ENCODE results near the gene LRRFIP1.
"Not testable (repeated sequence)": the region's sequence is repeated elsewhere in the genome, so short reads cannot be mapped to it uniquely, and the experiment has no call there.

LRRFIP1 gene

GRCh38 chr2:237596520-237597195, 30.7 kb upstream of the LRRFIP1 start:
- no peak for DNase-seq (ENCODE audit: low read depth in 2 of 2)

GRCh38 chr2:237597196-237598145, 29.9 kb upstream of the LRRFIP1 start:
- DNase-seq (ENCODE audit: low read depth in 2 of 2): no peak

- DNase-seq (ENCODE audit: low read depth in 2 of 2): no peak
These were observed 28.7 kb upstream of the LRRFIP1 start for GRCh38 chr2:237598468-237599208.

GRCh38 chr2:237599465-237600110, 27.8 kb upstream of the LRRFIP1 start:
- DNase-seq (ENCODE audit: low read depth in 2 of 2): no peak

GRCh38 chr2:237600205-237600846, 27.1 kb upstream of the LRRFIP1 start:
- no peak for DNase-seq (ENCODE audit: low read depth in 2 of 2)

GRCh38 chr2:237601453-237602116, 25.8 kb upstream of the LRRFIP1 start:
- no peak for DNase-seq (ENCODE audit: low read depth in 2 of 2)

- DNase-seq (ENCODE audit: low read depth in 2 of 2): no peak
These were observed 25.0 kb upstream of the LRRFIP1 start for GRCh38 chr2:237602409-237602808.

- no peak for DNase-seq (ENCODE audit: low read depth in 2 of 2)
These were observed 24.2 kb upstream of the LRRFIP1 start for GRCh38 chr2:237603049-237603717.

- DNase-seq (ENCODE audit: low read depth in 2 of 2): peak; percentile 9 to 24
These were observed 23.5 kb upstream of the LRRFIP1 start for GRCh38 chr2:237603718-237604362.

GRCh38 chr2:237604391-237604790, 23.0 kb upstream of the LRRFIP1 start:
- DNase-seq (ENCODE audit: low read depth in 2 of 2): no peak

- DNase-seq (ENCODE audit: low read depth in 2 of 2): no peak
These were observed 22.4 kb upstream of the LRRFIP1 start for GRCh38 chr2:237604960-237605359.

GRCh38 chr2:237606522-237606921, 20.9 kb upstream of the LRRFIP1 start:
- DNase-seq (ENCODE audit: low read depth in 2 of 2): not testable (repeated sequence)

- no peak for DNase-seq (ENCODE audit: low read depth in 2 of 2)
These were observed 14.6 kb upstream of the LRRFIP1 start for GRCh38 chr2:237612527-237613357.

GRCh38 chr2:237613679-237614078, 13.7 kb upstream of the LRRFIP1 start:
- no peak for DNase-seq (ENCODE audit: low read depth in 2 of 2)

- DNase-seq (ENCODE audit: low read depth in 2 of 2): no peak
These were observed 13.2 kb upstream of the LRRFIP1 start for GRCh38 chr2:237614151-237614720.

GRCh38 chr2:237615631-237616249, 11.6 kb upstream of the LRRFIP1 start:
- no peak for DNase-seq (ENCODE audit: low read depth in 2 of 2)

GRCh38 chr2:237616373-237616733, 11.0 kb upstream of the LRRFIP1 start:
- no peak for DNase-seq (ENCODE audit: low read depth in 2 of 2)
